Glutamatergic neuron (in vitro differentiated cells): ENCODE measurements around the gene GSE1. TPM values are rescaled to one million over a fixed set of nuclear protein-coding genes. Genes with fewer than 3 reads are reported as not detected.

Experiments used
- DNase-seq: peaks from one replicate; pipeline ENCODE4 v3.0.0; 2022
- H3K27ac Mint-ChIP-seq: one replicate; pipeline ENCODE4 v1.8.0; 2020; ENCODE audit warnings: mild to moderate bottlenecking, mixed read lengths, inconsistent platforms; ENCODE audit not compliant: unreplicated experiment
- H3K27me3 Mint-ChIP-seq: one replicate; pipeline ENCODE4 v1.8.0; 2020; ENCODE audit warnings: mild to moderate bottlenecking, moderate library complexity, mixed read lengths, inconsistent platforms; ENCODE audit not compliant: unreplicated experiment
- H3K36me3 Mint-ChIP-seq: one replicate; pipeline ENCODE4 v1.8.0; 2020; ENCODE audit warnings: mild to moderate bottlenecking, mixed read lengths, inconsistent platforms; ENCODE audit not compliant: unreplicated experiment
- H3K4me1 Mint-ChIP-seq: one replicate; pipeline ENCODE4 v1.8.0; 2020; ENCODE audit warnings: mild to moderate bottlenecking, low read depth, mixed read lengths, inconsistent platforms; ENCODE audit not compliant: unreplicated experiment
- H3K4me3 Mint-ChIP-seq: one replicate; pipeline ENCODE4 v1.8.0; 2020; ENCODE audit warnings: mild to moderate bottlenecking, mixed read lengths, inconsistent platforms; ENCODE audit not compliant: unreplicated experiment
- H3K9me3 Mint-ChIP-seq: one replicate; pipeline ENCODE4 v1.8.0; 2020; ENCODE audit warnings: mild to moderate bottlenecking, moderate library complexity, mixed read lengths, inconsistent platforms; ENCODE audit not compliant: unreplicated experiment
- total RNA-seq: library from RNA; stranded (reverse); fragmentation: NEBNext Ultra II Directional; extraction: Animal tissue kit (Norgen Biotek cat#: 25700); gene quantifications from one replicate; pipeline ENCODE4 v1.2.1, GENCODE V29; 2021; ENCODE audit not compliant: unreplicated experiment
- TF ChIP-seq, protein P1 (sequence below): fragments of 200-600 bp; sonication (generic); IDR thresholded peaks from one replicate; pipeline ENCODE4 v1.5.0; 2021; ENCODE audit not compliant: partially characterized antibody, unreplicated experiment

GSE1 gene
- total RNA-seq, 1 donor from 2014 or later = 473 TPM

DNA sequence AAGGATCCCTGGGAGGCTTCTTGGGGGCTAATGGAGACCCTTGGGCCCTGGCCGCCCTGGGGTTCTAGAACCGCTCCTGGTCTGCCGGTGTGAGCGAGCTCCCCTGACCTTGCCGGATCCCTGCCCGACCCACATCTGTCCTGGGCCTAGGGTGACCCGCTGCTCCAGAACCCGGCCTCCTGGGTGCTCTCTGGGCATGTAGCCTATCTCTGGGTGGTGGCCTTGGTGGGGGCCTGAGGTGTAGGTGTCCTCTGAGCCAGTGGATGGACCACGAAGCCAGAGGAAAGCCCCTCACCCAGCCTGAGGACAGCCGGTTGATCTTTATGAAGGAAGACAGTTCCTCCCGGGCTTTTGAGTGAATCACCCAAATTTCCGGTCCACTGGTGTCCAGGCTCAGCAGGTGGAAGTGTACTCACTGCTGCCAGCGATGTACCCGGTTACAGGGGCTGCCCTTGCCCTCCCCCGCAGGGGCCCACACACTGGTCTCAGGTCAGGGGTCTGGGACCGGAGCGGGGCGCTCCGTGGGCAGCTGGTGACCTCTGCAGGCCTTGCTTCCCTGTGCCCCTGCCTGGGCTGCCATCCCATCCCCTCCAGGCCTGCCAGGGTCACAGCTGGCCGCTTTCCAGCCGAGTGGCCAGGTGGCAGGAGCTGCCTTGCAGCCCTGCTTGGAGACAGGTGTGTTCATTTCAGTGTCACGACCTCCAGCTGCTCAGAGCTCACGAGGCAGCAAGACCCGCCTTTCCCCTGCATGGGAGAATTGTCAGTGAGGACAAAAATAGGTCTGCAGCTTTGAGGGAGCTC, 10.5 kb upstream of the GSE1 start:
- DNase-seq = peak; percentile 55
- peaks cover 62% of the 10 kb centered on the region for H3K4me1 Mint-ChIP-seq
- TF ChIP-seq, protein P1, sequence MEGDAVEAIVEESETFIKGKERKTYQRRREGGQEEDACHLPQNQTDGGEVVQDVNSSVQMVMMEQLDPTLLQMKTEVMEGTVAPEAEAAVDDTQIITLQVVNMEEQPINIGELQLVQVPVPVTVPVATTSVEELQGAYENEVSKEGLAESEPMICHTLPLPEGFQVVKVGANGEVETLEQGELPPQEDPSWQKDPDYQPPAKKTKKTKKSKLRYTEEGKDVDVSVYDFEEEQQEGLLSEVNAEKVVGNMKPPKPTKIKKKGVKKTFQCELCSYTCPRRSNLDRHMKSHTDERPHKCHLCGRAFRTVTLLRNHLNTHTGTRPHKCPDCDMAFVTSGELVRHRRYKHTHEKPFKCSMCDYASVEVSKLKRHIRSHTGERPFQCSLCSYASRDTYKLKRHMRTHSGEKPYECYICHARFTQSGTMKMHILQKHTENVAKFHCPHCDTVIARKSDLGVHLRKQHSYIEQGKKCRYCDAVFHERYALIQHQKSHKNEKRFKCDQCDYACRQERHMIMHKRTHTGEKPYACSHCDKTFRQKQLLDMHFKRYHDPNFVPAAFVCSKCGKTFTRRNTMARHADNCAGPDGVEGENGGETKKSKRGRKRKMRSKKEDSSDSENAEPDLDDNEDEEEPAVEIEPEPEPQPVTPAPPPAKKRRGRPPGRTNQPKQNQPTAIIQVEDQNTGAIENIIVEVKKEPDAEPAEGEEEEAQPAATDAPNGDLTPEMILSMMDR = no peak
- H3K27me3 Mint-ChIP-seq = peaks cover 34% of the 10 kb centered on the region
- H3K4me3 Mint-ChIP-seq = peak overlapping the region; percentile 82
- H3K36me3 Mint-ChIP-seq = no peaks in the 10 kb centered on the region
- peaks cover 46% of the 10 kb centered on the region for H3K9me3 Mint-ChIP-seq
- H3K27ac Mint-ChIP-seq = peak overlapping the region; percentile 96

DNA sequence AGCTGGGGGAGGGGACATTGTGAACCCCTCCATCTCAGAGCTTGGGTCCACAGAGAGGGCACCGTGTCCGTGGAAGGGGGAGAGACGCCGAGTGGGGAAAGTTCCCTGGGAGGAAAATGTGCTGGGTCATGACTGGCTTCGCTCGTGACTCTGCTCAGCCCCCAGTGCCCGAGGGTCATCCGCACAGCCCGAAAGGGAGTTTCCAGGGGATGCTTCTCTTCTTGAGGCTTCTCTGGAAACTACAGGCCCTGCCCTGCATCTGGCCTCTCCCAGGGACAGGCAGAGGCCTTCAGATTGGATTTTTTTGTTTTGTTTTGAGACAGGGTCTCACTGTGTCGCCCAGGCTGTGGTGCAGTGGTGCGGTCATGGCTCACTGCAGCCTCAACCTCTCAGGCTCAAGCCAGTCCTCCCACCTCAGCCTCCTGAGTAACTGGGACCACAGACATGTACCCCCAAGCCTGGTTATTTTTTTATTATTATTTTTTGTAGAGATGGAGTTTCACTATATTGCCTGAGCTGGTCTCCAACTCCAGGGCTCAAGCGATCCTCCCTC, 9.8 kb upstream of the GSE1 start:
- no peak for DNase-seq
- H3K36me3 Mint-ChIP-seq = no peaks in the 10 kb centered on the region

DNA sequence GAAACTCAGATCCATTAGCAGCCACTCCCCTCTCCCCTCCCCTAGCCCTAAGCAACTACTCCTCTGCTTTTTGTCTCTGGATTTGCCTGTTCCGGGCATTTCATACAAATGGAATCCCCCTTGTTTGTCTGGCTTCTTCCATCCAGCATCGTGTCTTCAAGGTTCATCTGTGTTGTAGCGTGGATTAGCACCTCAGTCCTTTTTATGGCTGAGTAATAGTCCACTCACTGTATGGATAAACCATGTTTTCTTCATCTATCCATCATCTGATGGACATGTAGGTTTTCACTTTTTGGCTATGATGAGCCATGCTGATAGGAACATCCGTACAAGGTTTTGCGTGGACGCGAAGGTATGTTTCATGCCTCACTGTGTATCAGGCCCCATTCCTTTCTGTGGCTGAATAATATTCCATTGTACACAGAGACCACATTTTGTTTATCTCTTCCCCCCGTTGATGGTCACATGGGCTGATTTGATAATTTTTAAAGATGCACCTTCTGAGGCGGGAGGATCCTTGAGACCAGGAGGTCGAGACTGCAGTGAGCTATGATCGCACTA, 8.9 kb upstream of the GSE1 start:
- peaks cover 52% of the 10 kb centered on the region for H3K9me3 Mint-ChIP-seq
- TF ChIP-seq, protein P1 = no peak
- H3K4me3 Mint-ChIP-seq = peak overlapping the region; percentile 43
- H3K27ac Mint-ChIP-seq = no peak overlapping the region
- no peaks in the 10 kb centered on the region for H3K36me3 Mint-ChIP-seq
- H3K27me3 Mint-ChIP-seq = peaks cover 33% of the 10 kb centered on the region
- no peak for DNase-seq
- peaks cover 60% of the 10 kb centered on the region for H3K4me1 Mint-ChIP-seq

More for the DNA sequence above, 9.8 kb upstream of the GSE1 start:
- peaks cover 59% of the 10 kb centered on the region for H3K4me1 Mint-ChIP-seq
- H3K27ac Mint-ChIP-seq = peak overlapping the region; percentile 96
- H3K4me3 Mint-ChIP-seq = peak overlapping the region; percentile 82
- peaks cover 44% of the 10 kb centered on the region for H3K9me3 Mint-ChIP-seq
- H3K27me3 Mint-ChIP-seq = peaks cover 34% of the 10 kb centered on the region
- TF ChIP-seq, protein P1 = no peak

DNA sequence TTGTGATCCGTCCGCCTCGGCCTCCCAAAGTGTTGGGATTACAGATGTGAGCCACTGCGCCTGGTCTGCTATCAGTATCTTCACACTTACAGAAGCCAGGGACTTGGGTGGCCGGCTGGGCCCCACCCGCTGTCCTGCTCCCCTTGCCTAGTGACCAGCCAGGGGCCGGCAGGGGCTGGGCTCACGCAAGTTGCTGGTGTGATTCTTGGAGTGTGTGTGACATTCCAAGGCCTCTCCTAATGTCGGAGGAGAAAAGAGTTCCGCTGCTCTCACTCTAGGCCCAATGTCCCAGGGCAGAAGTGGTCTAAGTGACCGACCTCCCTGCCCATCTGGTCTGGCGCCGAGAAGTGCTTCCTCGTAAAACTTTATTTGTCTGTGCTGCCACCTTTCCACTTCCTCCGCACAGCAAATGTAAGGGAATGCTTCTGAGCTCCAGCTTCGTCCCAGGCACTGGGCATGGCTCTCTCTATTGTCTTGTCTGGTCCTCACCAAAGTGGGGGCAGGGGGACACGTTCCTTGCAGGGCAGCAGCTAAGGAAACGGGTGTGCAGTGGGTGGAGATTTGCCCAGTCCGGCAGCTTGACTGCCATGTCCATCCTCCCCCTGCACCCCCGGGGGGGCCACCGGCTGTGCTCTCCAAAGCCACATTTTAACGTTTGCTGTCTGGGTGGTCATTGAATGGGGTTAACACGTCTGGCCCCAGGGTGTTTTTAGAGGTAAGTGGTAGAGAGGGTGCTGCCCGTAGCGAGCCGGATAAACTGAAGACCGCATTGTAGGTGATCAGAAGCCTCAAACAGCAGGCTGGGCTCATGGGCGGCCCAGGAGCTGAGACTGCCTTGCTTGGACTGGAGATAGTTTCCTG, 7.8 kb upstream of the GSE1 start:
- Mint-ChIP-seq H3K9me3 (peaks cover 59% of the 10 kb centered on the region), H3K27ac (peak overlapping the region; percentile 78), H3K27me3 (peaks cover 35% of the 10 kb centered on the region), H3K4me1 (peaks cover 64% of the 10 kb centered on the region), H3K36me3 (no peaks in the 10 kb centered on the region), H3K4me3 (peak overlapping the region; percentile 74)
- TF ChIP-seq, protein P1 = no peak
- DNase-seq = no peak
